ENCODE data around the gene ZNF641. TPM values are rescaled to one million over a fixed set of nuclear protein-coding genes. Genes with fewer than 3 reads are reported as not detected.

ZNF641 gene
- total and polyA plus RNA-seq, 2 of the 13 experiments (the other 11 are each of a cell fraction or from before 2014, with no cell fraction given), result 4.4 to 6.6 TPM

- no TSS peak for BruUV-seq (replicated peaks)
- no peaks in the 10 kb centered on the region for H3K9me3 ChIP-seq (ENCODE audit: low read length)
- H3K27me3 ChIP-seq (ENCODE audit: control insufficient read depth in 1 of 2, insufficient read depth in 2 of 2, low read length in 2 of 2), result 0 out of 5 replicates have a peak, but pooled peaks cover 1 to 8% of the 10 kb centered on the region in 2 experiments
- DNase-seq (ENCODE audit: low spot score), result no peak
- no peaks in the 10 kb centered on the region for H3K36me3 ChIP-seq (replicated peaks in 1 of 2; ENCODE audit: control insufficient read depth in 1 of 2, insufficient read depth in 2 of 2, low read length in 2 of 2)
- H4K20me1 ChIP-seq (ENCODE audit: insufficient read depth, low read length), result no peaks in the 10 kb centered on the region
- FAIRE-seq, result no peak
- no peak overlapping the region for H3K27ac ChIP-seq (ENCODE audit: extremely low read length, insufficient read depth, low read length)
- no peak overlapping the region for H3K9ac ChIP-seq (ENCODE audit: insufficient read depth, low read depth, low read length)
- H2AFZ ChIP-seq (ENCODE audit: low read length), result no peak overlapping the region
- ChIA-PET POLR2A (no interaction called here), CTCF (ENCODE audit: low intra/inter-chr PET ratio, low total read pairs) (no interaction called here)
- in situ Hi-C loops (cut with HindIII; ENCODE audit: extremely low pct_ligation_motif_present, low pct_unique_long_range_greater_than_20kb), result no loop called here
- no peak overlapping the region for H3K4me3 ChIP-seq (replicated peaks in 1 of 3; ENCODE audit: insufficient read depth in 1 of 3, low read depth in 2 of 3, low read length in 3 of 3)
- H3K79me2 ChIP-seq (ENCODE audit: insufficient read depth, low read length), result no peaks in the 10 kb centered on the region
- H3K4me1 ChIP-seq (ENCODE audit: insufficient read depth, low read length), result no peaks in the 10 kb centered on the region
- H3K4me2 ChIP-seq (ENCODE audit: low read depth, low read length), result no peak overlapping the region
- intact Hi-C loops (cut with micrococcal nuclease; ENCODE audit: unreplicated experiment), result no loop called here
- WGBS (ENCODE audit: low lambda C conversion rate), result 4% methylated on average over 2 of the region's 2 CpGs
- ATAC-seq, result no peak
- no peak for TF ChIP-seq ADNP (CRISPR knock-in tag; IDR thresholded peaks at IDR 0.05)
- TF ChIP-seq NCOA5 (CRISPR knock-in tag; IDR thresholded peaks at IDR 0.05), result no peak
- no peak for TF ChIP-seq ATF7 (IDR thresholded peaks at IDR 0.05)
- TF ChIP-seq ATF7 (CRISPR knock-in tag; IDR thresholded peaks at IDR 0.05), result no peak
- no peak for TF ChIP-seq ZSCAN12 (CRISPR knock-in tag; IDR thresholded peaks at IDR 0.05)
- no peak for TF ChIP-seq FOXP4 (CRISPR knock-in tag; IDR thresholded peaks at IDR 0.05)
- no peak for TF ChIP-seq USF2 (IDR thresholded peaks at IDR 0.05; ENCODE audit: low read depth, low read length)
- no peak for TF ChIP-seq USF2 (CRISPR knock-in tag; IDR thresholded peaks at IDR 0.05; ENCODE audit: borderline replicate concordance)
- TF ChIP-seq JUN (CRISPR knock-in tag; IDR thresholded peaks at IDR 0.05), result no peak
- no peak for TF ChIP-seq TGIF2 (CRISPR knock-in tag; IDR thresholded peaks at IDR 0.05)
- TF ChIP-seq THAP9 (CRISPR knock-in tag; IDR thresholded peaks at IDR 0.05; ENCODE audit: borderline replicate concordance), result no peak
- no peak for TF ChIP-seq HMG20A (CRISPR knock-in tag; IDR thresholded peaks at IDR 0.05; ENCODE audit: borderline replicate concordance)
- TF ChIP-seq PHF20 (CRISPR knock-in tag; IDR thresholded peaks at IDR 0.05), result no peak
- no peak for TF ChIP-seq SAFB2 (CRISPR knock-in tag; IDR thresholded peaks at IDR 0.05; ENCODE audit: borderline replicate concordance, low read depth)
- TF ChIP-seq TOE1 (CRISPR knock-in tag; IDR thresholded peaks at IDR 0.05), result no peak
- no peak for TF ChIP-seq ZNF510 (CRISPR knock-in tag; IDR thresholded peaks at IDR 0.05; ENCODE audit: low read depth)
- no peak for TF ChIP-seq KLF6 (CRISPR knock-in tag; IDR thresholded peaks at IDR 0.05)
Observed at GRCh38 chr12:48331399-48331798, 19.3 kb downstream of the ZNF641 start.

Data from HepG2 (cell line).